ENCODE results near the gene MFSD6. TPM values are rescaled to one million over a fixed set of nuclear protein-coding genes. Genes with fewer than 3 reads are reported as not detected.

The MFSD6 gene
- polyA plus RNA-seq, 1 donor from 2014 or later, result 11.8 TPM

DNA sequence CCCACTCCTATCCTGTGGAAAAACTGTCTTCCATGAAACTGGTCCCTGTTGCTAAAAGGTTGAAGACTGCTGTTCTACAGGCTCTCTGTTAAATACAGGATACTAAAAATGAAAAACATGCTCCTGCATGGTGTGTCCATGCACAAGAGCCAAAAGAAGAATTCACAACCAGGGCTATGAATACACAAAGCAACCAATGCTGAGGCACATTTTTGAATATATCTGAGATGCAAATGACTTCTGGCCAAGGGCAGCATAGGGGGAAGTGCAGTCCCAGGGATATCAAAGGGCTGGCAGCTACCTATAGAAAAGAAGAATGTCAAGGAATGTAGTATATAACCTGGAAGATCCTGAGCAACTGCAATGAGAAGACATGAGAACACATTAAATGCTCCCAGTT, 119.8 kb downstream of the MFSD6 start:
- H3K9ac ChIP-seq (ENCODE audit: low read length), result no peak overlapping the region
- H3K27ac ChIP-seq (ENCODE audit: low read length), result no peak overlapping the region
- no peak overlapping the region for H2AFZ ChIP-seq (ENCODE audit: low read depth, low read length)
- no peaks in the 10 kb centered on the region for H3K9me2 ChIP-seq (ENCODE audit: insufficient read depth, low read length)
- TF ChIP-seq RAD21 (conservative IDR thresholded peaks at IDR 0.05) (no peak), TAF1 (IDR thresholded peaks at IDR 0.05; ENCODE audit: low read depth) (no peak), MXI1 (conservative IDR thresholded peaks at IDR 0.05; ENCODE audit: poor library complexity, severe bottlenecking) (no peak), EZH2 (IDR thresholded peaks at IDR 0.05; ENCODE audit: borderline replicate concordance, insufficient read depth, low read length, poor library complexity, severe bottlenecking) (no peak), EP300 (conservative IDR thresholded peaks at IDR 0.05; ENCODE audit: poor library complexity, severe bottlenecking) (no peak), POLR2AphosphoS5 (IDR thresholded peaks at IDR 0.05) (no peak), SMC3 (conservative IDR thresholded peaks at IDR 0.05; ENCODE audit: poor library complexity) (no peak)
- TF ChIP-seq, protein P1, sequence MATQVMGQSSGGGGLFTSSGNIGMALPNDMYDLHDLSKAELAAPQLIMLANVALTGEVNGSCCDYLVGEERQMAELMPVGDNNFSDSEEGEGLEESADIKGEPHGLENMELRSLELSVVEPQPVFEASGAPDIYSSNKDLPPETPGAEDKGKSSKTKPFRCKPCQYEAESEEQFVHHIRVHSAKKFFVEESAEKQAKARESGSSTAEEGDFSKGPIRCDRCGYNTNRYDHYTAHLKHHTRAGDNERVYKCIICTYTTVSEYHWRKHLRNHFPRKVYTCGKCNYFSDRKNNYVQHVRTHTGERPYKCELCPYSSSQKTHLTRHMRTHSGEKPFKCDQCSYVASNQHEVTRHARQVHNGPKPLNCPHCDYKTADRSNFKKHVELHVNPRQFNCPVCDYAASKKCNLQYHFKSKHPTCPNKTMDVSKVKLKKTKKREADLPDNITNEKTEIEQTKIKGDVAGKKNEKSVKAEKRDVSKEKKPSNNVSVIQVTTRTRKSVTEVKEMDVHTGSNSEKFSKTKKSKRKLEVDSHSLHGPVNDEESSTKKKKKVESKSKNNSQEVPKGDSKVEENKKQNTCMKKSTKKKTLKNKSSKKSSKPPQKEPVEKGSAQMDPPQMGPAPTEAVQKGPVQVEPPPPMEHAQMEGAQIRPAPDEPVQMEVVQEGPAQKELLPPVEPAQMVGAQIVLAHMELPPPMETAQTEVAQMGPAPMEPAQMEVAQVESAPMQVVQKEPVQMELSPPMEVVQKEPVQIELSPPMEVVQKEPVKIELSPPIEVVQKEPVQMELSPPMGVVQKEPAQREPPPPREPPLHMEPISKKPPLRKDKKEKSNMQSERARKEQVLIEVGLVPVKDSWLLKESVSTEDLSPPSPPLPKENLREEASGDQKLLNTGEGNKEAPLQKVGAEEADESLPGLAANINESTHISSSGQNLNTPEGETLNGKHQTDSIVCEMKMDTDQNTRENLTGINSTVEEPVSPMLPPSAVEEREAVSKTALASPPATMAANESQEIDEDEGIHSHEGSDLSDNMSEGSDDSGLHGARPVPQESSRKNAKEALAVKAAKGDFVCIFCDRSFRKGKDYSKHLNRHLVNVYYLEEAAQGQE (IDR thresholded peaks at IDR 0.05; ENCODE audit: borderline replicate concordance), result no peak
- TF ChIP-seq, protein P2, sequence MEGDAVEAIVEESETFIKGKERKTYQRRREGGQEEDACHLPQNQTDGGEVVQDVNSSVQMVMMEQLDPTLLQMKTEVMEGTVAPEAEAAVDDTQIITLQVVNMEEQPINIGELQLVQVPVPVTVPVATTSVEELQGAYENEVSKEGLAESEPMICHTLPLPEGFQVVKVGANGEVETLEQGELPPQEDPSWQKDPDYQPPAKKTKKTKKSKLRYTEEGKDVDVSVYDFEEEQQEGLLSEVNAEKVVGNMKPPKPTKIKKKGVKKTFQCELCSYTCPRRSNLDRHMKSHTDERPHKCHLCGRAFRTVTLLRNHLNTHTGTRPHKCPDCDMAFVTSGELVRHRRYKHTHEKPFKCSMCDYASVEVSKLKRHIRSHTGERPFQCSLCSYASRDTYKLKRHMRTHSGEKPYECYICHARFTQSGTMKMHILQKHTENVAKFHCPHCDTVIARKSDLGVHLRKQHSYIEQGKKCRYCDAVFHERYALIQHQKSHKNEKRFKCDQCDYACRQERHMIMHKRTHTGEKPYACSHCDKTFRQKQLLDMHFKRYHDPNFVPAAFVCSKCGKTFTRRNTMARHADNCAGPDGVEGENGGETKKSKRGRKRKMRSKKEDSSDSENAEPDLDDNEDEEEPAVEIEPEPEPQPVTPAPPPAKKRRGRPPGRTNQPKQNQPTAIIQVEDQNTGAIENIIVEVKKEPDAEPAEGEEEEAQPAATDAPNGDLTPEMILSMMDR (IDR thresholded peaks at IDR 0.05; ENCODE audit: poor library complexity, severe bottlenecking), result no peak
- no peaks in the 10 kb centered on the region for H3F3A ChIP-seq (ENCODE audit: insufficient read depth, low read length, poor library complexity, severe bottlenecking)
- H3K36me3 ChIP-seq (ENCODE audit: insufficient read depth, low read length), result no peaks in the 10 kb centered on the region
- H4K20me1 ChIP-seq (ENCODE audit: insufficient read depth), result no peaks in the 10 kb centered on the region
- no peaks in the 10 kb centered on the region for H3K9me3 ChIP-seq (ENCODE audit: low read length)
- H3K27me3 ChIP-seq (ENCODE audit: insufficient read depth, low read depth, low read length), result no peaks in the 10 kb centered on the region
- no peak overlapping the region for H3K4me3 ChIP-seq (ENCODE audit: low read length)
- no peaks in the 10 kb centered on the region for H3K79me2 ChIP-seq (replicated peaks; ENCODE audit: insufficient read depth, low read length)
- no peak overlapping the region for H3K4me2 ChIP-seq (ENCODE audit: low read length)

DNA sequence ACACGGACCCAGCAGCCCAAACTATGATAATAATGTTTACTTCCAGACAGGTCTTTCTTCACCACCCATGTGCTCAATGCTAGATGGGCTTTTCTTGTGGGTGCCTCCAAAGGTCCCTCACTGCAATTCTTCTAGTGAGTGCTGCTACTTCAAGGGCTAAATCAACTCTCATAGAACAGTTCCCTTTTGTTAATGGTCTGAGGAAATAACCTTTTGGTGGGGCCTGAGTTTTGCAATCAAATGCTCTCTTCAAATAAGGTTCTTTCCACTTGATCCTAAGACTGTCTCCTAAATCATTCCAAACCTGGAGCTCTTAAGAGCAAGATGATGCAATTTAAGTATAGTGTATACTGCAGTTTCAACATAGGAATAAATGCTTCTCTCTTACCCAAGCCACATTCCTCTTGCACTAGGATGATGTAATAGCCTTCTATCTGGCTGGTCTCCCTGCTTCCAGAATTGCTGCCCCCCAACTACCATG, 120.4 kb downstream of the MFSD6 start:
- Histone ChIP-seq H3K9me3 (ENCODE audit: low read length) (no peaks in the 10 kb centered on the region), H3K27me3 (ENCODE audit: insufficient read depth, low read depth, low read length) (no peaks in the 10 kb centered on the region), H3K27ac (ENCODE audit: low read length) (no peak overlapping the region), H3K9ac (ENCODE audit: low read length) (no peak overlapping the region), H3K4me3 (ENCODE audit: low read length) (no peak overlapping the region), H3K4me2 (ENCODE audit: low read length) (no peak overlapping the region), H2AFZ (ENCODE audit: low read depth, low read length) (no peak overlapping the region), H4K20me1 (ENCODE audit: insufficient read depth) (no peaks in the 10 kb centered on the region), H3K79me2 (replicated peaks; ENCODE audit: insufficient read depth, low read length) (no peaks in the 10 kb centered on the region), H3K9me2 (ENCODE audit: insufficient read depth, low read length) (no peaks in the 10 kb centered on the region), H3F3A (ENCODE audit: insufficient read depth, low read length, poor library complexity, severe bottlenecking) (no peaks in the 10 kb centered on the region), H3K36me3 (ENCODE audit: insufficient read depth, low read length) (no peaks in the 10 kb centered on the region)
- TF ChIP-seq TAF1 (IDR thresholded peaks at IDR 0.05; ENCODE audit: low read depth), result no peak
- TF ChIP-seq, protein P2 (IDR thresholded peaks at IDR 0.05; ENCODE audit: poor library complexity, severe bottlenecking), result no peak
- TF ChIP-seq RAD21 (conservative IDR thresholded peaks at IDR 0.05), result no peak
- no peak for TF ChIP-seq EZH2 (IDR thresholded peaks at IDR 0.05; ENCODE audit: borderline replicate concordance, insufficient read depth, low read length, poor library complexity, severe bottlenecking)
- no peak for TF ChIP-seq MXI1 (conservative IDR thresholded peaks at IDR 0.05; ENCODE audit: poor library complexity, severe bottlenecking)

Data from neural cell (in vitro differentiated cells).